WTC11 (cell line): ENCODE data around the gene GSTA3.

Source experiments
- FOXK1 ChIP-seq: sonication (generic); formaldehyde crosslinking; IDR thresholded peaks from 2 replicates; pipeline ENCODE4 v1.8.0; 2022; ENCODE audit warnings: mild to moderate bottlenecking, moderate library complexity, missing genetic modification reagents
- ZNF671 ChIP-seq: fragments of 250-450 bp; sonication (Bioruptor Pico); IDR thresholded peaks from 2 replicates; pipeline ENCODE4 v1.8.0; 2021; ENCODE audit warnings: mild to moderate bottlenecking
- TF ChIP-seq, protein P1 (sequence below): fragments of 200-600 bp; IDR thresholded peaks from 2 replicates; pipeline ENCODE4 v1.8.0; 2022; ENCODE audit warnings: antibody characterized with exemption
- TF ChIP-seq, protein P2 (sequence below): sonication (generic); formaldehyde crosslinking; IDR thresholded peaks from 2 replicates; pipeline ENCODE4 v1.8.1; 2023; ENCODE audit warnings: mild to moderate bottlenecking, missing genetic modification reagents
- TF ChIP-seq, protein P3 (sequence below): sonication (generic); formaldehyde crosslinking; conservative IDR thresholded peaks from 2 replicates; pipeline ENCODE4 v1.8.1; 2022; ENCODE audit warnings: mild to moderate bottlenecking, missing genetic modification reagents

DNA sequence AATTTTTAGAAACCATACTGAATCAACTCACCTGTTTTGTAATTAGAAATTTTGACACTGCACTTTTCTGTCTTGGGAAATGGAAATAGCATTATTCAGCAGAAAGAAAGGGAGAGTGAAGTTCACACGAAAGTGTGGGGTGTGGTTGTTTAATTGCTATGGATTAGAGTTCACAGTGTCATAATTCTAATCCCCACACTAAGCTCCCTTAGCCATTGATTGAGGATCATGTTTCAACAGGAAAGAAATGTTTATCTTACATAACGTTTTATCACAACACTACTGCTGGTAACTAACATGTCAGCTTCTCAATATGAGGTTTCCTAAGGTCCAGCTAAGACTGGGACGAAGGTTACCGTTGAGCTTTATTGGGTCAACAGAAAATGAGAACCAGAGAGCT lies 37.5 kb downstream of the GSTA3 start:
- TF ChIP-seq, protein P1, sequence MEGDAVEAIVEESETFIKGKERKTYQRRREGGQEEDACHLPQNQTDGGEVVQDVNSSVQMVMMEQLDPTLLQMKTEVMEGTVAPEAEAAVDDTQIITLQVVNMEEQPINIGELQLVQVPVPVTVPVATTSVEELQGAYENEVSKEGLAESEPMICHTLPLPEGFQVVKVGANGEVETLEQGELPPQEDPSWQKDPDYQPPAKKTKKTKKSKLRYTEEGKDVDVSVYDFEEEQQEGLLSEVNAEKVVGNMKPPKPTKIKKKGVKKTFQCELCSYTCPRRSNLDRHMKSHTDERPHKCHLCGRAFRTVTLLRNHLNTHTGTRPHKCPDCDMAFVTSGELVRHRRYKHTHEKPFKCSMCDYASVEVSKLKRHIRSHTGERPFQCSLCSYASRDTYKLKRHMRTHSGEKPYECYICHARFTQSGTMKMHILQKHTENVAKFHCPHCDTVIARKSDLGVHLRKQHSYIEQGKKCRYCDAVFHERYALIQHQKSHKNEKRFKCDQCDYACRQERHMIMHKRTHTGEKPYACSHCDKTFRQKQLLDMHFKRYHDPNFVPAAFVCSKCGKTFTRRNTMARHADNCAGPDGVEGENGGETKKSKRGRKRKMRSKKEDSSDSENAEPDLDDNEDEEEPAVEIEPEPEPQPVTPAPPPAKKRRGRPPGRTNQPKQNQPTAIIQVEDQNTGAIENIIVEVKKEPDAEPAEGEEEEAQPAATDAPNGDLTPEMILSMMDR, result no peak
- TF ChIP-seq ZNF671 (CRISPR knock-in tag) (no peak), FOXK1 (CRISPR knock-in tag) (no peak)
- TF ChIP-seq, protein P2, sequence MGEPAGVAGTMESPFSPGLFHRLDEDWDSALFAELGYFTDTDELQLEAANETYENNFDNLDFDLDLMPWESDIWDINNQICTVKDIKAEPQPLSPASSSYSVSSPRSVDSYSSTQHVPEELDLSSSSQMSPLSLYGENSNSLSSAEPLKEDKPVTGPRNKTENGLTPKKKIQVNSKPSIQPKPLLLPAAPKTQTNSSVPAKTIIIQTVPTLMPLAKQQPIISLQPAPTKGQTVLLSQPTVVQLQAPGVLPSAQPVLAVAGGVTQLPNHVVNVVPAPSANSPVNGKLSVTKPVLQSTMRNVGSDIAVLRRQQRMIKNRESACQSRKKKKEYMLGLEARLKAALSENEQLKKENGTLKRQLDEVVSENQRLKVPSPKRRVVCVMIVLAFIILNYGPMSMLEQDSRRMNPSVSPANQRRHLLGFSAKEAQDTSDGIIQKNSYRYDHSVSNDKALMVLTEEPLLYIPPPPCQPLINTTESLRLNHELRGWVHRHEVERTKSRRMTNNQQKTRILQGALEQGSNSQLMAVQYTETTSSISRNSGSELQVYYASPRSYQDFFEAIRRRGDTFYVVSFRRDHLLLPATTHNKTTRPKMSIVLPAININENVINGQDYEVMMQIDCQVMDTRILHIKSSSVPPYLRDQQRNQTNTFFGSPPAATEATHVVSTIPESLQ (CRISPR knock-in tag), result no peak
- TF ChIP-seq, protein P3, sequence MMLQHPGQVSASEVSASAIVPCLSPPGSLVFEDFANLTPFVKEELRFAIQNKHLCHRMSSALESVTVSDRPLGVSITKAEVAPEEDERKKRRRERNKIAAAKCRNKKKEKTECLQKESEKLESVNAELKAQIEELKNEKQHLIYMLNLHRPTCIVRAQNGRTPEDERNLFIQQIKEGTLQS, result no peak
